H9 (cell line): ENCODE results near the gene AFG1L. TPM values are rescaled to one million over a fixed set of nuclear protein-coding genes. Genes with fewer than 3 reads are reported as not detected.
A peak's percentile ranks its signal among the peaks of the same experiment; 100 is the strongest.

Experiments
- DNase-seq: peaks from one replicate; pipeline ENCODE4 v3.0.0-alpha.2; 2017
- H2AFZ ChIP-seq: one replicate; pipeline ENCODE4 v1.6.1; 2013; ENCODE audit warnings: mild to moderate bottlenecking, low read length, control low read depth, moderate library complexity
- H2AK5ac ChIP-seq: 2 replicates; pipeline ENCODE4 v1.6.1; 2013; ENCODE audit warnings: low read length, control low read depth, mixed read lengths; ENCODE audit not compliant: insufficient read length
- H2BK120ac ChIP-seq: one replicate; pipeline ENCODE4 v1.6.1; 2013; ENCODE audit warnings: low read depth, mild to moderate bottlenecking, low read length, control low read depth, inconsistent platforms; ENCODE audit not compliant: poor library complexity, severe bottlenecking
- H2BK12ac ChIP-seq: 2 replicates; pipeline ENCODE4 v1.6.1; 2013; ENCODE audit warnings: low read length, control low read depth, mixed read lengths, low read depth; ENCODE audit not compliant: insufficient read length
- H2BK15ac ChIP-seq: 2 replicates; pipeline ENCODE4 v1.6.1; 2013; ENCODE audit warnings: low read depth, low read length, control low read depth
- H2BK20ac ChIP-seq: one replicate; pipeline ENCODE4 v1.6.1; 2013; ENCODE audit warnings: low read depth, mild to moderate bottlenecking, low read length, control low read depth, inconsistent platforms; ENCODE audit not compliant: poor library complexity, severe bottlenecking
- H2BK5ac ChIP-seq: 2 replicates; pipeline ENCODE4 v1.6.1; 2013; ENCODE audit warnings: low read length, control low read depth, mixed read lengths; ENCODE audit not compliant: insufficient read length
- H3K14ac ChIP-seq: 2 replicates; pipeline ENCODE4 v1.6.1; 2013; ENCODE audit warnings: low read length, control low read depth; ENCODE audit not compliant: insufficient read depth
- H3K18ac ChIP-seq: 2 replicates; pipeline ENCODE4 v1.6.1; 2013; ENCODE audit warnings: low read depth, mild to moderate bottlenecking, mixed read lengths, low read length, control low read depth; ENCODE audit not compliant: insufficient read length
- H3K23ac ChIP-seq: 2 replicates; pipeline ENCODE4 v1.6.1; 2013; ENCODE audit warnings: low read length, control low read depth, mixed read lengths, low read depth; ENCODE audit not compliant: insufficient read length
- H3K23me2 ChIP-seq: 2 replicates; pipeline ENCODE4 v1.6.1; 2013; ENCODE audit warnings: low read depth, mild to moderate bottlenecking, mixed read lengths, low read length, control low read depth; ENCODE audit not compliant: insufficient read length, poor library complexity, severe bottlenecking
- H3K27ac ChIP-seq: 2 replicates; pipeline ENCODE4 v1.5.1; 2013; ENCODE audit warnings: low read length, control low read depth, mixed read lengths, low read depth; ENCODE audit not compliant: insufficient read length
- H3K27me3 ChIP-seq: 2 replicates; pipeline ENCODE4 v1.6.1; 2013; ENCODE audit warnings: low read length, control low read depth, inconsistent platforms; ENCODE audit not compliant: insufficient read depth
- H3K4ac ChIP-seq: 2 replicates; pipeline ENCODE4 v1.6.1; 2013; ENCODE audit warnings: low read depth, mild to moderate bottlenecking, control low read depth, inconsistent platforms, low read length, moderate library complexity
- H3K4me1 ChIP-seq: 2 replicates; pipeline ENCODE4 v1.6.1; 2013; ENCODE audit warnings: low read length, control low read depth, inconsistent platforms; ENCODE audit not compliant: insufficient read depth
- H3K4me2 ChIP-seq: 2 replicates; pipeline ENCODE4 v1.6.1; 2013; ENCODE audit warnings: low read length, control low read depth, mixed read lengths; ENCODE audit not compliant: insufficient read length, insufficient read depth
- H3K56ac ChIP-seq: 2 replicates; pipeline ENCODE4 v1.6.1; 2013; ENCODE audit warnings: low read depth, mild to moderate bottlenecking, mixed read lengths, low read length, control low read depth; ENCODE audit not compliant: insufficient read length
- H3K79me1 ChIP-seq: 2 replicates; pipeline ENCODE4 v1.6.1; 2013; ENCODE audit warnings: low read depth, mild to moderate bottlenecking, moderate library complexity, low read length, control low read depth, inconsistent platforms; ENCODE audit not compliant: insufficient read depth, poor library complexity, severe bottlenecking
- H3K79me2 ChIP-seq: 2 replicates; pipeline ENCODE4 v1.6.1; 2013; ENCODE audit warnings: low read length, control low read depth, inconsistent platforms; ENCODE audit not compliant: insufficient read depth
- H3K9ac ChIP-seq: 2 replicates; pipeline ENCODE4 v1.6.1; 2013; ENCODE audit warnings: low read length, control low read depth, mixed read lengths; ENCODE audit not compliant: insufficient read length; ENCODE audit errors: extremely low read depth
- H3K9me3 ChIP-seq: one replicate; pipeline ENCODE4 v1.6.1; 2013; ENCODE audit warnings: low read depth, low read length, inconsistent platforms; ENCODE audit not compliant: control insufficient read depth
- H3T11ph ChIP-seq: one replicate; pipeline ENCODE4 v1.6.1; 2013; ENCODE audit warnings: mild to moderate bottlenecking, low read length, control low read depth, inconsistent platforms
- H4K20me1 ChIP-seq: one replicate; pipeline ENCODE4 v1.6.1; 2013; ENCODE audit not compliant: control insufficient read depth, insufficient read length, insufficient read depth
- H4K5ac ChIP-seq: 2 replicates; pipeline ENCODE4 v1.6.1; 2013; ENCODE audit warnings: low read depth, mild to moderate bottlenecking, mixed read lengths, low read length, control low read depth; ENCODE audit not compliant: insufficient read length
- H4K8ac ChIP-seq: replicated peaks from 2 replicates; pipeline ENCODE4 v1.6.1; 2013; ENCODE audit warnings: low read length, control low read depth, mixed read lengths, low read depth; ENCODE audit not compliant: insufficient read length
- H4K91ac ChIP-seq: 2 replicates; pipeline ENCODE4 v1.6.1; 2013; ENCODE audit warnings: low read depth, mild to moderate bottlenecking, moderate library complexity, mixed read lengths, low read length, control low read depth; ENCODE audit not compliant: insufficient read length
- H3K27ac Mint-ChIP-seq, 3 experiments: 2 replicates in 2 of 3; 3 replicates in 1 of 3; pipeline ENCODE4 v1.8.0; 2020 to 2021; ENCODE audit warnings: mixed read lengths in 3 of 3, mild to moderate bottlenecking in 1 of 3, moderate library complexity in 1 of 3
- H3K27me3 Mint-ChIP-seq: 2 replicates; pipeline ENCODE4 v1.8.0; 2021; ENCODE audit warnings: low read depth, mild to moderate bottlenecking, moderate library complexity, mixed read lengths
- H3K36me3 Mint-ChIP-seq, 3 experiments: 2 replicates in 2 of 3; 3 replicates in 1 of 3; pipeline ENCODE4 v1.8.0; 2020 to 2021; ENCODE audit warnings: low read depth in 3 of 3, mixed read lengths in 3 of 3; ENCODE audit not compliant: insufficient read depth in 1 of 3
- H3K4me1 Mint-ChIP-seq, 2 experiments: 2 replicates each; pipeline ENCODE4 v1.8.0; 2020; ENCODE audit warnings: mixed read lengths in 2 of 2
- H3K4me3 Mint-ChIP-seq, 2 experiments: 2 replicates in 1 of 2; 3 replicates in 1 of 2; pipeline ENCODE4 v1.8.0; 2020 to 2021; ENCODE audit warnings: mild to moderate bottlenecking in 2 of 2, mixed read lengths in 2 of 2, moderate library complexity in 1 of 2
- H3K9me3 Mint-ChIP-seq, 2 experiments: 2 replicates in 1 of 2; 3 replicates in 1 of 2; pipeline ENCODE4 v1.8.0; 2020; ENCODE audit warnings: mild to moderate bottlenecking in 2 of 2, mixed read lengths in 2 of 2, moderate library complexity in 1 of 2
- CTCF ChIP-seq: fragments of 200-600 bp; sonication (generic); conservative IDR thresholded peaks from 3 replicates; pipeline ENCODE4 v1.8.0; 2021; ENCODE audit warnings: antibody characterized with exemption, mild to moderate bottlenecking
- WGBS: extraction: QIAGEN DNeasy Blood & Tissue Kit; methylation state at CpG from one replicate; pipeline ENCODE4 v1.1.7; 2013; ENCODE audit warnings: missing lambda C conversion rate, low lambda C conversion rate, mixed read lengths; ENCODE audit not compliant: insufficient read length; ENCODE audit errors: extremely low coverage; 5-methylcytosine and 5-hydroxymethylcytosine counted together
- total RNA-seq: library from RNA; stranded (reverse); gene quantifications from 2 replicates; pipeline ENCODE4 v1.2.1, GENCODE V29; 2021

AFG1L gene
- total RNA-seq, 1 experiment from 2014 or later, result 4.7 TPM

- H3K27me3 ChIP-seq, result no peaks in the 10 kb centered on the region
- H2BK5ac ChIP-seq, result no peak overlapping the region
- Mint-ChIP-seq H3K4me3 (no peak overlapping the region), H3K27ac (no peak overlapping the region), H3K36me3 (peaks cover 0 to 5% (median 0%) of the 10 kb centered on the region in 3 experiments; a peak in 1 of 7 replicates), H3K27me3 (no peaks in the 10 kb centered on the region), H3K4me1 (peaks cover 4 to 5% of the 10 kb centered on the region in 2 experiments; a peak in 3 of 4 replicates), H3K9me3 (no peaks in the 10 kb centered on the region; a peak in 1 of 5 replicates)
- no peak overlapping the region for H2BK20ac ChIP-seq
- WGBS, result no CpG with 5 or more reads among the region's 3 CpGs
- no peak overlapping the region for H4K5ac ChIP-seq
- no peak overlapping the region for H4K8ac ChIP-seq
- H2AK5ac ChIP-seq, result no peak overlapping the region
- H3K23me2 ChIP-seq, result no peaks in the 10 kb centered on the region
- no peaks in the 10 kb centered on the region for H3K4me1 ChIP-seq
- H3K27ac ChIP-seq, result no peak overlapping the region
- H3T11ph ChIP-seq, result no peak overlapping the region
- no peak overlapping the region for H3K4me2 ChIP-seq
- H3K9ac ChIP-seq, result no peak overlapping the region
- H3K23ac ChIP-seq, result no peak overlapping the region
- H2BK12ac ChIP-seq, result no peak overlapping the region
- no peak overlapping the region for H2BK15ac ChIP-seq
- no peaks in the 10 kb centered on the region for H3K79me1 ChIP-seq
- H3K4ac ChIP-seq, result no peak overlapping the region
- no peak overlapping the region for H3K18ac ChIP-seq
- no peak overlapping the region for H2AFZ ChIP-seq
- H3K79me2 ChIP-seq, result no peaks in the 10 kb centered on the region
- H2BK120ac ChIP-seq, result no peak overlapping the region
- H4K20me1 ChIP-seq, result no peaks in the 10 kb centered on the region
- H3K9me3 ChIP-seq, result no peaks in the 10 kb centered on the region
- no peak overlapping the region for H3K14ac ChIP-seq
- peak; percentile 62 for TF ChIP-seq CTCF
- H3K56ac ChIP-seq, result no peak overlapping the region
- H4K91ac ChIP-seq, result no peak overlapping the region
- DNase-seq, result peak; percentile 52
Observed at GRCh38 chr6:108497883-108498282, 203.0 kb downstream of the AFG1L start.
